ENCODE results near the gene VN1R5. TPM values are rescaled to one million over a fixed set of nuclear protein-coding genes. Genes with fewer than 3 reads are reported as not detected.

Gene VN1R5
- total and polyA plus RNA-seq, 2 of the 4 experiments (the other 2 are of a cell fraction), result not detected

GRCh38 chr1:247297263-247298123 lies 41.6 kb downstream of the VN1R5 start:
- Histone ChIP-seq H2BK120ac (ENCODE audit: low read depth, low read length) (no peak overlapping the region), H3K18ac (ENCODE audit: low read depth, low read length) (no peak overlapping the region), H3K23ac (ENCODE audit: low read depth, low read length) (no peak overlapping the region), H3K9me3 (ENCODE audit: control insufficient read depth, insufficient read depth, low read length) (no peaks in the 10 kb centered on the region), H3K9me1 (ENCODE audit: insufficient read depth, low read length) (peaks cover 8% of the 10 kb centered on the region; the same call in 1 of the 2 replicates), H3K4ac (ENCODE audit: low read depth, low read length) (no peak overlapping the region), H2AFZ (replicated peaks; ENCODE audit: low read length, poor library complexity) (no peak overlapping the region), H3K14ac (replicated peaks; ENCODE audit: low read depth, low read length) (no peak overlapping the region), H2AK5ac (ENCODE audit: low read depth, low read length) (no peak overlapping the region), H3K4me3 (ENCODE audit: insufficient read depth, low read depth, low read length) (no peak overlapping the region), H2BK20ac (ENCODE audit: low read depth, low read length) (no peak overlapping the region), H2BK5ac (ENCODE audit: low read depth, low read length, poor library complexity, severe bottlenecking) (no peak overlapping the region), H3K36me3 (ENCODE audit: control insufficient read depth, insufficient read depth, low read length) (peaks cover 39% of the 10 kb centered on the region), H4K5ac (ENCODE audit: low read depth, low read length) (no peak overlapping the region), H2BK15ac (ENCODE audit: low read depth, low read length) (no peak overlapping the region), H3K79me1 (ENCODE audit: low read depth in 1 of 2, low read length in 2 of 2) (no peaks in the 10 kb centered on the region), H3K27me3 (ENCODE audit: control insufficient read depth, insufficient read depth, low read length) (no peaks in the 10 kb centered on the region), H3K9ac (ENCODE audit: low read depth, low read length) (no peak overlapping the region), H4K91ac (ENCODE audit: insufficient read depth, low read depth, low read length) (no peak overlapping the region), H3K56ac (ENCODE audit: extremely low read depth, insufficient read depth, low read length) (no peak overlapping the region), H4K20me1 (ENCODE audit: insufficient read depth, low read length) (peaks cover 4% of the 10 kb centered on the region; the same call in 1 of the 2 replicates), H4K8ac (ENCODE audit: low read depth in 2 of 2, low read length in 2 of 2) (no peak overlapping the region), H3K4me1 (ENCODE audit: control insufficient read depth, insufficient read depth, low read length) (peaks cover 10% of the 10 kb centered on the region), H3K27ac (ENCODE audit: insufficient read depth, low read length) (no peak overlapping the region), H2AK9ac (replicated peaks; ENCODE audit: low read depth, low read length, poor library complexity) (no peak overlapping the region), H3K4me2 (ENCODE audit: low read depth, low read length) (no peak overlapping the region)
- dilution Hi-C loops (cut with HindIII; ENCODE audit: low sequenced_read_pairs, unreplicated experiment), result no loop called here
- intact Hi-C loops (cut with micrococcal nuclease), result loop anchor here (10.0 kb wide), 1 partner anchor 193 kb away; the partner anchor contains the start of gene ZNF669
- no CpG with 5 or more reads among the region's 9 CpGs for WGBS, 2 experiments (ENCODE audit: extremely low coverage in 2 of 2, insufficient read length in 1 of 2)
- no peak for ATAC-seq (ENCODE audit: low read depth)
- ChIA-PET POLR2A (ENCODE audit: unreplicated experiment) (no interaction called here), CTCF (no interaction called here)
- BruUV-seq (replicated peaks), result no TSS peak
- no peak for DNase-seq
- in situ Hi-C loops (cut with MboI; ENCODE audit: low sequenced_read_pairs), result no loop called here
- TF ChIP-seq ELK1 (IDR thresholded peaks at IDR 0.05; ENCODE audit: borderline replicate concordance, low read depth, low read length) (no peak), MXI1 (IDR thresholded peaks at IDR 0.05; ENCODE audit: borderline replicate concordance, low read depth, low read length) (no peak), USF2 (IDR thresholded peaks at IDR 0.05; ENCODE audit: low read depth, low read length) (no peak), BHLHE40 (IDR thresholded peaks at IDR 0.05; ENCODE audit: low read depth, low read length) (no peak), SMC3 (IDR thresholded peaks at IDR 0.05; ENCODE audit: low read depth, low read length) (no peak), RFX5 (IDR thresholded peaks at IDR 0.05; ENCODE audit: low read depth, low read length) (no peak), MAZ (IDR thresholded peaks at IDR 0.05; ENCODE audit: borderline replicate concordance, low read depth, low read length) (no peak), MAFK (IDR thresholded peaks at IDR 0.05; ENCODE audit: low read depth, low read length) (no peak), RAD21 (IDR thresholded peaks at IDR 0.05; ENCODE audit: low read length) (no peak), RCOR1 (IDR thresholded peaks at IDR 0.05; ENCODE audit: insufficient replicate concordance, low read length) (no peak), FOS (IDR thresholded peaks at IDR 0.05; ENCODE audit: low read depth, low read length) (no peak), POLR2A (IDR thresholded peaks at IDR 0.05; ENCODE audit: low read depth, low read length) (no peak), NFE2L2 (IDR thresholded peaks at IDR 0.05; ENCODE audit: low read depth, low read length) (no peak), CEBPB (IDR thresholded peaks at IDR 0.05; ENCODE audit: low read depth, low read length) (no peak), CHD1 (IDR thresholded peaks at IDR 0.05; ENCODE audit: low read depth, low read length) (no peak)
